GM15510 (cell line): ENCODE data around the gene CHFR.

Source experiments
- POLR2A ChIP-seq: IDR thresholded peaks from 3 replicates; pipeline ENCODE4 v1.6.1; 2011; ENCODE audit warnings: borderline replicate concordance; ENCODE audit not compliant: insufficient read length; ENCODE audit errors: extremely low read depth

CHFR gene

GRCh38 chr12:132887513-132888351, at the start of gene CHFR:
Gene CHFR, minus strand, starts transcription at chr12:132887605. Its CDS starts 277 bp downstream, at chr12:132887328.
- peak; percentile 63 for TF ChIP-seq POLR2A

GRCh38 chr12:132936163-132936562, 48.8 kb upstream of the CHFR start:
- TF ChIP-seq POLR2A, result no peak

GRCh38 chr12:132926415-132926833, 39.0 kb upstream of the CHFR start:
- TF ChIP-seq POLR2A, result no peak

GRCh38 chr12:132925597-132926414, 38.4 kb upstream of the CHFR start:
- TF ChIP-seq POLR2A, result no peak

- TF ChIP-seq POLR2A, result no peak
Observed at GRCh38 chr12:132924356-132924755, 37.0 kb upstream of the CHFR start.

- no peak for TF ChIP-seq POLR2A
Observed at GRCh38 chr12:132923356-132923909, 36.0 kb upstream of the CHFR start.

- no peak for TF ChIP-seq POLR2A
Observed at GRCh38 chr12:132922676-132923075, 35.3 kb upstream of the CHFR start.

GRCh38 chr12:132921685-132922084, 34.3 kb upstream of the CHFR start:
- no peak for TF ChIP-seq POLR2A

GRCh38 chr12:132918680-132919079, 31.3 kb upstream of the CHFR start:
- no peak for TF ChIP-seq POLR2A

- peak; percentile 38 for TF ChIP-seq POLR2A
Observed at GRCh38 chr12:132909030-132909368, 21.6 kb upstream of the CHFR start.

GRCh38 chr12:132908145-132909029, 21.0 kb upstream of the CHFR start:
- no peak for TF ChIP-seq POLR2A

- no peak for TF ChIP-seq POLR2A
Observed at GRCh38 chr12:132907216-132907615, 19.8 kb upstream of the CHFR start.

- TF ChIP-seq POLR2A, result no peak
Observed at GRCh38 chr12:132904718-132905328, 17.4 kb upstream of the CHFR start.

- TF ChIP-seq POLR2A, result no peak
Observed at GRCh38 chr12:132899033-132899432, 11.6 kb upstream of the CHFR start.
